GM19452 (cell line): Measurements from ENCODE around the gene RCAN2.

ENCODE experiments used
- ATAC-seq: cut with Tn5 transposase; IDR thresholded peaks from one replicate; pipeline ENCODE4 v1.9.1; 2021; ENCODE audit not compliant: unreplicated experiment

RCAN2 gene

GRCh38 chr6:46262928-46263706 lies 228.1 kb downstream of the RCAN2 start:
- no peak for ATAC-seq

- no peak for ATAC-seq
These were observed 233.0 kb downstream of the RCAN2 start for GRCh38 chr6:46258249-46258648.

GRCh38 chr6:46255528-46255927 lies 235.7 kb downstream of the RCAN2 start:
- no peak for ATAC-seq

GRCh38 chr6:46254946-46255345 lies 236.3 kb downstream of the RCAN2 start:
- ATAC-seq, result no peak

GRCh38 chr6:46254331-46254730 lies 236.9 kb downstream of the RCAN2 start:
- ATAC-seq, result no peak

GRCh38 chr6:46251583-46252339 lies 239.5 kb downstream of the RCAN2 start:
- no peak for ATAC-seq

DNA sequence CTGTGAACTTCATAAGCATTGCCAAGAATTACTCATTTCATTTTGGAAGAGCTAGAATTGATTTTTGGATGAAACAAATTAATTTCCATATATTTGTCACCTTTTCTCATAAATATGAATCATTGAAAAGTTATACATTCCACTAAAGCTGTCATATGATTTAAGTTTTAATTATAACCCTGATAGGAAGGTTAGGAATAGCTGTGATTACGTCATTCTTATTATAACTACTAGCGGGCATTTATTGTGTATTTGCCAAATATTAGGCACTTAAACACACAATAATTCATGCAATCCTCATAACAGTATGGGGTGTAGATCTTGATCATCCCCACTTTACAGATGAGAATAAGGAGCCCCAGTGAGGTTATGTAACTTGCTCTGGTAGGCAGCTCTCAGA lies 243.1 kb downstream of the RCAN2 start:
- ATAC-seq, result no peak

DNA sequence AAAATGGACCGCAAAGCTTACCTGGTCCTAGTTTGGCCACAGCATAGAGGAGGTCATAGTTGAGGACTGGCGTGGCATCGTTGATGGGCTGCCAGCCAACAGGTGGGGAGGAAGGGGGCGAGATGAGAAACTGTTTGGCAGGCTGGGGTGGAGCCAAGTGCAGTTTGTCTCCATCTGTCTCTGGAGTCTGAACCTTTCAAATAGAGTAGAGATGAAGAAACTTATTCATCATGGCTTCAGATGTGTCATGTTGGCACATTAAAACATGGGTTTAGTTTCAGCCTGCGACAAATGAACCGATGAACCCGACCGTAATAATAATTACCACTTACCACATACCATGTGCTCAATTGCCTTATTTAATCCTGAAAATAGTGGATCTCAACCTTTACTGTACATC lies 244.5 kb downstream of the RCAN2 start:
- ATAC-seq, result no peak

- no peak for ATAC-seq
These were observed 245.2 kb downstream of the RCAN2 start for GRCh38 chr6:46246081-46246480.

GRCh38 chr6:46244670-46245069 lies 246.6 kb downstream of the RCAN2 start:
- no peak for ATAC-seq

- ATAC-seq, result no peak
These were observed 247.5 kb downstream of the RCAN2 start for GRCh38 chr6:46243754-46244153.

GRCh38 chr6:46242921-46243320 lies 248.3 kb downstream of the RCAN2 start:
- ATAC-seq, result no peak

GRCh38 chr6:46240866-46241565 lies 250.2 kb downstream of the RCAN2 start:
- no peak for ATAC-seq

DNA sequence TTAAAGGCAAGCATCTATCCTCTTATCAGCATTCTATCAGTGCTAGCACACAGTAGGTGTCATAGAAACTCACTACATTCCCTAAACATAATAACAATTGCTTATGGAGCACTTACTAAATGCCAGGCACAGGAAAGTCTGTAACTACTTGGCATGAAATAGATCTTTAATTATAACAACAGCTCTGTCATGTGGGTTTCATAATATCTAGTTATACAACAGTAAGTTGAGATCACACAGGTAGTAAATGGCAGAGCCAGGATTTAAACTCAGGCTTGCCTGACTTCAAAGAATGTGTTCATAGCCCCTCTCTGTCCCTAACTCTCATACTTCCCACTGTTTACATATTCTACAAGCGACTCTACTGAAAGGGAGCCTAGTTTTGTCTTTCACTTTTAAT lies 254.5 kb downstream of the RCAN2 start:
- no peak for ATAC-seq

- no peak for ATAC-seq
These were observed 256.0 kb downstream of the RCAN2 start for GRCh38 chr6:46235242-46235641.

DNA sequence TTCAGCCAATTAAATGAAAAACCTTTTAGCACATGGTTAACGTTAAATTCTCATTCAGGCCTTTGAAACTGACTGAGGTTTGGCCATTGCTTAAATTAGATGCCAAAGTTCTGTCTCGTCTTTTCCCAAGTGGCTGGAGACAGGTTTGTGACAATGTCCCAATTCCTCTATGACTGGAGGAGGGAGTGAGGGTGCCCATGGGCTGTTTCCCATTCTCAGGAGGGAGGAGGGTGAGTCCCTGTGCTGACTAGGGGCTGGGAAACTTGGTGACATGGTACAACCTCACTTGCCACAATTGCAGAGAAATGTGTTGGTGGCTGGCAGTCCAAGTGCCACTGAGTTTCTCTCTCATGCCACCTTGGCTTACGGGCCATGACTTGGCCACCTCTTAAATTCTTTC lies 256.5 kb downstream of the RCAN2 start:
- ATAC-seq, result no peak

DNA sequence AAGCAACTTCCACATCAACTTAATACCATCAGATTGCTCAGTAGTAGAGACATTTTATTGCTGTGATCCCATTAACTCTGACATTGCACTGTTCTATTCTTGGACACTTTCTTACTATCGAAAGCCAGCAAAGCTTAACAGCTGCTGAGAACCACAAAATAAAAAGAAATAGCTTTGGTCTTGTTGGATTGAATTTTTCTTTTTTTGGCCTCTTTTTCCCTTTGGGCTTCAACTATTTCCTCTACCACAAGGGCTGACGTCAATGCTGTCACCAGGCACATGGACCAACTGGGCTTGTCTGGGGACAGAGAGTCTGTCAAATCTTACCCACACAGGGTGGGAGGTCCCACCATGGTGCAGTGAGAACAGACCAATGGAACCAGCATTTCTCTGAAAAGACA lies 257.1 kb downstream of the RCAN2 start:
- ATAC-seq, result no peak

- ATAC-seq, result no peak
These were observed 258.1 kb downstream of the RCAN2 start for GRCh38 chr6:46233129-46233528.

- no peak for ATAC-seq
These were observed 269.0 kb downstream of the RCAN2 start for GRCh38 chr6:46222286-46222685.

DNA sequence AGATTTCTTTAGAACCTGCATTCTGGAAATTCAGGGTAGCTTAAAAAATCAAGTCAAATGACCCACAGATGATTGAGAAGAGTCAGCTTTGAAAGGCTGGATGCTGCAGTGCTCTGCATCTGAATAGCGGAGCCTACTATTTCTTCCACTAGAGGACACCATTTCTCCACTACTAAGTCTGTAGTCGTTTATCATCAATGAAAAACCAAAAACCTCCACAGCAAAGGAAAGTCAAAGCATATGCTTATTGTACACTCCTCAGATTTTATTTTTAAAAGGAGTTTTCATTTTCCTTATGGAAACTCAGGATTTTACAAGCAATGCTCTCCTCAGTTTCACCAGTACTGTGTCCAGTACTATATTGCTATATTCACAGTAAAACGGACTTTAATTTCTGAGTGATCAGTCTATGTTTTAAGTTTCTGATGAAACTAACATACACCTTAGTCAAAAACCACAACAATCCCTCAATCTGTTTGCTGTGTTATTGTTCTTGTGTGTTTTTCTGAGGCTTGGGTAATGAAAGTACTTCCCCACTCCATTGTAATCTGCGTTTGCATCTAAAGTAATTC lies 269.9 kb downstream of the RCAN2 start:
- peak; percentile 59 for ATAC-seq
